H54 (cell line): ENCODE results near the gene LDLRAD3.

Experiments
- DNase-seq: peaks from one replicate; pipeline ENCODE4 v3.0.0; 2011; ENCODE audit warnings: low spot score, mixed read lengths; ENCODE audit not compliant: insufficient read length
- FAIRE-seq: peaks from 3 replicates; lab custom pipeline; 2011; peaks lifted over from hg19 to GRCh38; lab: Jason Lieb, UNC
- POLR2A ChIP-seq: IDR thresholded peaks from 2 replicates; pipeline ENCODE4 v1.6.1; 2011; ENCODE audit warnings: low read depth, mild to moderate bottlenecking, low read length

LDLRAD3 gene

GRCh38 chr11:36196411-36196998 is 252.6 kb downstream of the LDLRAD3 start:
- DNase-seq (no peak), FAIRE-seq (no peak)
- no peak for TF ChIP-seq POLR2A

- FAIRE-seq (no peak), DNase-seq (no peak)
- no peak for TF ChIP-seq POLR2A
These were observed 257.5 kb downstream of the LDLRAD3 start for GRCh38 chr11:36201411-36201810.

- no peak for TF ChIP-seq POLR2A
- DNase-seq (no peak), FAIRE-seq (no peak)
These were observed 261.7 kb downstream of the LDLRAD3 start for GRCh38 chr11:36205536-36205935.

GRCh38 chr11:36210529-36210928 is 266.7 kb downstream of the LDLRAD3 start:
- FAIRE-seq (no peak), DNase-seq (no peak)
- no peak for TF ChIP-seq POLR2A

- no peak for DNase-seq
- FAIRE-seq: no peak
- TF ChIP-seq POLR2A: no peak
These were observed 268.0 kb downstream of the LDLRAD3 start for GRCh38 chr11:36211761-36212430.

- FAIRE-seq: no peak
- no peak for DNase-seq
- TF ChIP-seq POLR2A: no peak
These were observed 268.9 kb downstream of the LDLRAD3 start for GRCh38 chr11:36212564-36213392.

GRCh38 chr11:36213393-36213840 is 269.6 kb downstream of the LDLRAD3 start:
- DNase-seq: no peak
- no peak for FAIRE-seq
- no peak for TF ChIP-seq POLR2A

GRCh38 chr11:36214480-36214879 is 270.6 kb downstream of the LDLRAD3 start:
- DNase-seq (no peak), FAIRE-seq (no peak)
- TF ChIP-seq POLR2A: no peak

GRCh38 chr11:36214976-36215692 is 271.3 kb downstream of the LDLRAD3 start:
- DNase-seq (no peak), FAIRE-seq (no peak)
- TF ChIP-seq POLR2A: no peak

- FAIRE-seq (no peak), DNase-seq (no peak)
- no peak for TF ChIP-seq POLR2A
These were observed 271.8 kb downstream of the LDLRAD3 start for GRCh38 chr11:36215693-36216060.

GRCh38 chr11:36216061-36216615 is 272.3 kb downstream of the LDLRAD3 start:
- TF ChIP-seq POLR2A: no peak
- no peak for FAIRE-seq
- no peak for DNase-seq

- no peak for TF ChIP-seq POLR2A
- no peak for FAIRE-seq
- no peak for DNase-seq
These were observed 274.5 kb downstream of the LDLRAD3 start for GRCh38 chr11:36218283-36218921.

GRCh38 chr11:36219996-36220395 is 276.1 kb downstream of the LDLRAD3 start:
- TF ChIP-seq POLR2A: no peak
- FAIRE-seq: no peak
- DNase-seq: no peak
